ENCODE data around the gene PTPRG. TPM values are rescaled to one million over a fixed set of nuclear protein-coding genes. Genes with fewer than 3 reads are reported as not detected.

Gene PTPRG
- total and polyA plus RNA-seq, 3 experiments from 2014 or later = not detected

DNA sequence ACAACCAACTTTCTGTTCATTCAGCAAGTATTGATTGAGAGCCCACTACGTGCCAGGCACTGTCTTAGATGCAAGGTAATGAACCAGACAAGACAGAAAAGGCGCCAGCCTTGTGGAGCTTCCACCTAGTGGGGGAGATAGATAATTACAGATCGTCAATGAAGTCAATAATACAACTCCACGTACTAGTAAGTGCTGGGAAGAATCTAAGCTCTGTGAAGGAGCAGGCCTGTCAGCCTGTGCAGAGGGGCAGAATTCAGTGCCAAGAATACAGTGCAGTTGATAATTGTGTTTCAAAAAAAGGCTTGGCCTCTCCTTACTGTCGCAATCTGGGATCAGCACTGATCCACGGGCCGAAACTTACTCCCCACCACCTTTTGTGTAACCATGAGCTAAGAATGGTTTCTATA lies 625.7 kb downstream of the PTPRG start:
- Histone ChIP-seq H3K36me3 (ENCODE audit: insufficient read depth, low read length) (no peaks in the 10 kb centered on the region), H3K27ac (ENCODE audit: low read depth, low read length) (no peak overlapping the region), H3K27me3 (ENCODE audit: insufficient read depth, low read length, poor library complexity, severe bottlenecking) (no peaks in the 10 kb centered on the region), H3K4me1 (ENCODE audit: insufficient read depth, low read length) (no peaks in the 10 kb centered on the region), H3K4me3 (ENCODE audit: low read length) (no peak overlapping the region), H3K9me3 (ENCODE audit: low read length) (no peaks in the 10 kb centered on the region)
- ChIA-PET POLR2A (no interaction called here), CTCF (interaction anchor here (0.8 to 2.4 kb wide), 3 partner anchors 8 to 13 kb away, joined by 3 to 7 read pairs (median 3); no protein-coding TSS in a partner anchor)
- Mint-ChIP-seq H3K9me3 (no peaks in the 10 kb centered on the region), H3K4me1 (peaks cover 7 to 14% (median 9%) of the 10 kb centered on the region in 3 donors), H3K36me3 (no peaks in the 10 kb centered on the region), H3K27me3 (peaks cover 4 to 13% of the 10 kb centered on the region in 2 donors), H3K4me3 (no peak overlapping the region), H3K27ac (no peak overlapping the region)
- no peak for DNase-seq

DNA sequence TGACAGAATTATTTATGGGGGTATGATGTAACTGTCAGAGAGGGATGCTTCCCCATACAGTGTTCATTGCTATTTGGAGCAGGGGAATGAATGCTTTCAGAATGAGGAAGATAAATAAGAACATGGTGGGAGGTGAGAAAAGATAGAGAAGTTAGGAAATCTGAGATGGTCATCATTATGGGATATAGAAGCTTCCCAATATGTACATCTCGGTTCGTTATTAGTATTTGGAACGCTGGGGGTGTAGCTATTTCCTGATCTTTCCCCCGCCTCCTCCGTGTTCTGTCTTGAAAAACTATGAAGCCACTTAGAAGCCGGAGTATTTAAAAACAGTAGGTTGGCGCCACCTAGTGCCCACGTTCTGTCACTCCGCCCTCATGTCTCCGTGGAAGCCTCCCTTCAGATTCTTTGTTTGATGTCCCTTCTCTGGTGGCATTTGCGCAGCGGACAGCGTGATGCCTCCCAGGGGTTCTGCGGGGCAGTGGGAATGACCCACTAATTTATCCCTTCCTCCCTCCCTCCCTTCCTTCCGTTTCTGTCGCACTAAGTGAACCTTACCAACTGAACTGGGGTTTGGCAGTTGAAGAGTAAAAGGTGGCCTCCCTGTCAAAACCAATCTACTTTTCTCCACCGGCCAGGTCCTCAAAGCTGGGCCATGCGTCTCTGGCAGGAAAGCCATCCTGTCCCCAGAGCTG lies 627.5 kb downstream of the PTPRG start:
- peak overlapping the region in 3 of 7 donors; percentile 3 to 48 (median 17) for H3K4me3 Mint-ChIP-seq
- ChIA-PET CTCF (interaction anchor here (0.6 to 1.5 kb wide), 4 partner anchors 8 to 16 kb away, joined by 3 to 4 read pairs (median 4); no protein-coding TSS in a partner anchor), POLR2A (no interaction called here)
- Histone ChIP-seq H3K27me3 (ENCODE audit: insufficient read depth, low read length, poor library complexity, severe bottlenecking) (no peaks in the 10 kb centered on the region), H3K9me3 (ENCODE audit: low read length) (no peaks in the 10 kb centered on the region), H3K36me3 (ENCODE audit: insufficient read depth, low read length) (no peaks in the 10 kb centered on the region), H3K27ac (ENCODE audit: low read depth, low read length) (no peak overlapping the region), H3K4me1 (ENCODE audit: insufficient read depth, low read length) (no peaks in the 10 kb centered on the region), H3K4me3 (ENCODE audit: low read length) (no peak overlapping the region)
- H3K27me3 Mint-ChIP-seq = peaks cover 6% of the 10 kb centered on the region in 2 donors
- no peaks in the 10 kb centered on the region for H3K9me3 Mint-ChIP-seq
- DNase-seq = peak; percentile 18 to 66 (median 41)
- peaks cover 7 to 14% (median 9%) of the 10 kb centered on the region in 3 donors for H3K4me1 Mint-ChIP-seq
- peak overlapping the region in 1 of 8 donors; percentile 66 for H3K27ac Mint-ChIP-seq
- H3K36me3 Mint-ChIP-seq = no peaks in the 10 kb centered on the region

DNA sequence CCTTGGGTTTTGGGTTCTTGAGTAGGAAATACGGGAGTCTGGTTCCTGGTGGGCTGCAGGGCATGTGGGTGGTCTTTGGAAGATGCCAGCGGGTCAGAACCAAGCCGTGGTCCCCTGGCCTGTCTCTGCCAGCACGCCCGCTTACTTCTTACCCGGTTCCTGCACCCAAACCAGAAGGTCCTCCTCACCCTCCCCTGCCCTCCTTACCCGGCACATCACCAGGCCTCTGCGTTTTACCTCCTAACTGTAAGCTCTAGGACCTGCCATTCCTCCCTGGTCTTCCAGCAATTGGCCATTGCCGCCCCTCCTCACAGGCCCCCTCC lies 628.0 kb downstream of the PTPRG start:
- H3K36me3 ChIP-seq (ENCODE audit: insufficient read depth, low read length) = no peaks in the 10 kb centered on the region
- peaks cover 7 to 14% (median 9%) of the 10 kb centered on the region in 3 donors for H3K4me1 Mint-ChIP-seq
- no peak for DNase-seq
- ChIA-PET POLR2A (no interaction called here), CTCF (interaction anchor here (1.0 to 1.5 kb wide), 2 partner anchors 10 to 16 kb away, joined by 3 to 4 read pairs; no protein-coding TSS in a partner anchor)
- no peak overlapping the region for H3K27ac Mint-ChIP-seq
- H3K4me1 ChIP-seq (ENCODE audit: insufficient read depth, low read length) = no peaks in the 10 kb centered on the region
- no peak overlapping the region for H3K4me3 Mint-ChIP-seq
- no peak overlapping the region for H3K27ac ChIP-seq (ENCODE audit: low read depth, low read length)
- H3K27me3 ChIP-seq (ENCODE audit: insufficient read depth, low read length, poor library complexity, severe bottlenecking) = no peaks in the 10 kb centered on the region
- H3K4me3 ChIP-seq (ENCODE audit: low read length) = no peak overlapping the region
- no peaks in the 10 kb centered on the region for H3K36me3 Mint-ChIP-seq
- peaks cover 5 to 6% of the 10 kb centered on the region in 2 donors for H3K27me3 Mint-ChIP-seq
- H3K9me3 ChIP-seq (ENCODE audit: low read length) = no peaks in the 10 kb centered on the region
- H3K9me3 Mint-ChIP-seq = no peaks in the 10 kb centered on the region

DNA sequence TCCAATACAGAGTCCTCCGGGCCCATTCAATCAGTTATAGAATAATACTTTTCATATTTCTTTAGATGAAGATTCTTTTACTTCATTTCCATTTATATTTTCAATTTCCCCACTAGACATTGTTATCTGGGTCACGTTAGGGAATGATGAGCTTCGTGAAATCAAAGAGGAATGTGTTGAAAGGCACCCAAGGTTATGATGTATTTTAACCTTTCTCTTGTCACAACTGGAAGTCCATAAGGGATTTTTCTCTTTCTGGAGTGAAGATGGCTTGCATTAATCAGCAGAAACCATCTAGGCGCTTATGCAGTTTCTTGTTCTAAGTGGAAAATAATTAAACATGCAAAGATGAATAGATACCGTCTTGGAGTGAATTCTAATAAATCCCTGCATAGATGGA lies 631.5 kb downstream of the PTPRG start:
- no peak for DNase-seq

DNA sequence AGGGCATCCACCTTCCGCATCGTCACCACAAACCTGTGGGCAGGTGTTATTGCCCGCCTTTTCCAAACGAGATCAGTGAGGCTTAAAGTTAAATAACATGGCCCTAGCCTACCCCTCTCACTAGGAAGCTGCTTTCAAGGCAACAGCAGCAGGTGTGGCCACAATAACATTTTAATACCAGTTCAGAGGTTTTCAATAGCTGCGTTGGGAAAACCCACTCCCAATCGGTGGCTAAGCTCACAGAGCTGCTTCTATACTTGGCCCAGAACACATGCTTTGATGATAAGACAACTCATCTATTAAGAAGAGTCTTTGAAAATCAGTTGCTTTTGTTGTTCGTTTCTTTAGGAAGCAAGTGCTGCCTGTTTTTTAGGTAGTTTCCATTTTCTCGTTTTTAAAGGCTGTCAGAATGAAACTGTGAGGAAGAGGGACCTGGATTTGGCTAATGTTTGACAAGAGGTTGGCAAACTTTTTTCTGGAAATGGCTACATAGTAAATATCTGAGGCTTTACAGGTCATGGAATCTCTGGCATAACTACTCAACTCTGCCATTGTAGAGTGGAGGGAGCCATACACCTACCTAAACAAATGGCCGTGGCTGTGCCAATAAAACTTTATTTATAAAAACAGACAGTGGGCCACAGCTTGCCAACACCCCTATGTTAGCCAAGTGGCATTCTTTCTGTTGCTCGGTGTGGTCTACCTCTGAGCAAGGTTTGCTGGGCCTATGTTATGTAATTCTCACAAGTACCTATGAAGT lies 632.4 kb downstream of the PTPRG start:
- no peak overlapping the region for H3K4me3 Mint-ChIP-seq
- H3K9me3 ChIP-seq (ENCODE audit: low read length) = no peaks in the 10 kb centered on the region
- H3K9me3 Mint-ChIP-seq = no peaks in the 10 kb centered on the region
- no peaks in the 10 kb centered on the region for H3K36me3 ChIP-seq (ENCODE audit: insufficient read depth, low read length)
- H3K4me1 ChIP-seq (ENCODE audit: insufficient read depth, low read length) = no peaks in the 10 kb centered on the region
- H3K27me3 ChIP-seq (ENCODE audit: insufficient read depth, low read length, poor library complexity, severe bottlenecking) = no peaks in the 10 kb centered on the region
- H3K27ac Mint-ChIP-seq = no peak overlapping the region
- no peak overlapping the region for H3K4me3 ChIP-seq (ENCODE audit: low read length)
- H3K27ac ChIP-seq (ENCODE audit: low read depth, low read length) = no peak overlapping the region
- ChIA-PET CTCF (no interaction called here), POLR2A (no interaction called here)
- H3K36me3 Mint-ChIP-seq = no peaks in the 10 kb centered on the region
- H3K27me3 Mint-ChIP-seq = peaks cover 0 to 4% of the 10 kb centered on the region in 2 donors
- H3K4me1 Mint-ChIP-seq = peaks cover 3 to 8% (median 4%) of the 10 kb centered on the region in 3 donors
- no peak for DNase-seq

More for the DNA sequence above, 631.5 kb downstream of the PTPRG start:
- H3K9me3 Mint-ChIP-seq = no peaks in the 10 kb centered on the region
- peaks cover 0 to 4% of the 10 kb centered on the region in 2 donors for H3K27me3 Mint-ChIP-seq
- no peak overlapping the region for H3K27ac ChIP-seq (ENCODE audit: low read depth, low read length)
- H3K9me3 ChIP-seq (ENCODE audit: low read length) = no peaks in the 10 kb centered on the region
- H3K36me3 ChIP-seq (ENCODE audit: insufficient read depth, low read length) = no peaks in the 10 kb centered on the region
- H3K27ac Mint-ChIP-seq = peak overlapping the region in 1 of 8 donors; percentile 6
- ChIA-PET POLR2A (no interaction called here), CTCF (no interaction called here)
- peaks cover 7 to 14% (median 9%) of the 10 kb centered on the region in 3 donors for H3K4me1 Mint-ChIP-seq
- no peaks in the 10 kb centered on the region for H3K4me1 ChIP-seq (ENCODE audit: insufficient read depth, low read length)
- no peak overlapping the region for H3K4me3 ChIP-seq (ENCODE audit: low read length)
- H3K36me3 Mint-ChIP-seq = no peaks in the 10 kb centered on the region
- H3K27me3 ChIP-seq (ENCODE audit: insufficient read depth, low read length, poor library complexity, severe bottlenecking) = no peaks in the 10 kb centered on the region
- H3K4me3 Mint-ChIP-seq = no peak overlapping the region

DNA sequence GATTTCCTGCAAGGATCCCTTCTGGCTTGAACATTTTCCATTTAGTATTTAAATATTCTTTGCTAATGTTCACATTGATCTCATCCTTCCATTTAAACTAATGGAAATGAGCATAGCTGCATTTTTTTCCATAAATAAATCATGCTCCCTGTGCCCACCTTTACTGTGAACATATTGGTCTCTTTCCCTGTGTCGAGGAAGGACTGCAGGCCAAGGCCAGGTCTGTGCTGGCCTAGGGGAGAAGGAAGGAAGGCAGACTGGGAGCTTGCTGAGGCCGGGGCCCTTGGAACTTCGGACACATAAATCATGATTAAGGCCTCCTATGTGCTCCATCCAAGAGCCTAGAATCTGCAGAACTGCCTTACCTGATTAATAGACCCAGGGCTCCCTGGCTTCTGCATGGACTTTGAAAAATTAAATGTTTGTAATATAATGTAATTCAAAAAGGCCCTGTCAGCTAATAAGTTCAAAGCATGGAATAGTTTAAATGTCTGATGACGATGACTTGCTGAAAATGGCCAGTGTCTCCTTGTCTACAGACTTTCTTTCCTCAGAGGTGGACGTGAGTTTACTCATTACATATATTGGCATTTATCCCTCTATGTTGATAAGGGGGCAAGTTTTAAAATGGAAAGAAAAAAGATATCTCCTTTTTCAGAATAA lies 636.1 kb downstream of the PTPRG start:
- DNase-seq = no peak
- Histone ChIP-seq H3K27ac (ENCODE audit: low read depth, low read length) (no peak overlapping the region), H3K9me3 (ENCODE audit: low read length) (no peaks in the 10 kb centered on the region), H3K4me3 (ENCODE audit: low read length) (no peak overlapping the region), H3K27me3 (ENCODE audit: insufficient read depth, low read length, poor library complexity, severe bottlenecking) (no peaks in the 10 kb centered on the region), H3K4me1 (ENCODE audit: insufficient read depth, low read length) (no peaks in the 10 kb centered on the region), H3K36me3 (ENCODE audit: insufficient read depth, low read length) (no peaks in the 10 kb centered on the region)
- ChIA-PET CTCF (interaction anchor here (1.0 kb wide), 1 partner anchor 9 kb away, joined by 4 read pairs; no protein-coding TSS in a partner anchor), POLR2A (no interaction called here)
- no peak overlapping the region for H3K4me3 Mint-ChIP-seq
- H3K27ac Mint-ChIP-seq = no peak overlapping the region
- peaks cover 0 to 2% of the 10 kb centered on the region in 2 donors for H3K27me3 Mint-ChIP-seq
- no peaks in the 10 kb centered on the region for H3K9me3 Mint-ChIP-seq
- no peaks in the 10 kb centered on the region for H3K36me3 Mint-ChIP-seq
- H3K4me1 Mint-ChIP-seq = no peaks in the 10 kb centered on the region

DNA sequence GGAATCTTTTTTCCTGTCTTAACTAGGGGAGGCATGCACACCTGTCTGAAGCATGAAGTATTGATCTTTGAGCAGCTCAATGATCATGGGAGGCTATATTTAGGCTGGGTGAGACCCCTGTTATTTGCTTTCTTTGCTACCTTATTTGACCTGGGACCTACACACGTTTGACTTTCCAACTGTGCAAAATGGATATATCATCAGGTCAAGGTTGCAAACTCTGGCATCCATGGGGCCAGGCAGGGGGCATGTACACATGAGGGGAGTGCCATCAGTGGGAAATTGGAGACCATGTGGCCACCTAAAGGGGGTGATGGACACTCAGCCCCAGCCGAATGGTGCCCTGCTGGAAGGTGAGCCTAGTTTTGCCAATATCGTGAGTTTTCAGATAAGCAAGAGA lies 637.8 kb downstream of the PTPRG start:
- Histone ChIP-seq H3K9me3 (ENCODE audit: low read length) (no peaks in the 10 kb centered on the region), H3K27me3 (ENCODE audit: insufficient read depth, low read length, poor library complexity, severe bottlenecking) (no peaks in the 10 kb centered on the region), H3K27ac (ENCODE audit: low read depth, low read length) (no peak overlapping the region), H3K4me1 (ENCODE audit: insufficient read depth, low read length) (no peaks in the 10 kb centered on the region), H3K36me3 (ENCODE audit: insufficient read depth, low read length) (no peaks in the 10 kb centered on the region), H3K4me3 (ENCODE audit: low read length) (no peak overlapping the region)
- ChIA-PET CTCF (interaction anchor here (1.1 to 1.5 kb wide), 2 partner anchors 10 to 12 kb away, joined by 3 to 7 read pairs; no protein-coding TSS in a partner anchor), POLR2A (no interaction called here)
- H3K36me3 Mint-ChIP-seq = no peaks in the 10 kb centered on the region
- H3K4me3 Mint-ChIP-seq = no peak overlapping the region
- H3K4me1 Mint-ChIP-seq = no peaks in the 10 kb centered on the region
- H3K27ac Mint-ChIP-seq = no peak overlapping the region
- no peaks in the 10 kb centered on the region for H3K27me3 Mint-ChIP-seq
- DNase-seq = no peak
- H3K9me3 Mint-ChIP-seq = no peaks in the 10 kb centered on the region

All from CD8-positive, alpha-beta memory T cell (primary cell).